ENCODE data around the gene CHMP1A.
"Not testable (repeated sequence)": the region's sequence is repeated elsewhere in the genome, so short reads cannot be mapped to it uniquely, and the experiment has no call there.

CHMP1A gene

DNA sequence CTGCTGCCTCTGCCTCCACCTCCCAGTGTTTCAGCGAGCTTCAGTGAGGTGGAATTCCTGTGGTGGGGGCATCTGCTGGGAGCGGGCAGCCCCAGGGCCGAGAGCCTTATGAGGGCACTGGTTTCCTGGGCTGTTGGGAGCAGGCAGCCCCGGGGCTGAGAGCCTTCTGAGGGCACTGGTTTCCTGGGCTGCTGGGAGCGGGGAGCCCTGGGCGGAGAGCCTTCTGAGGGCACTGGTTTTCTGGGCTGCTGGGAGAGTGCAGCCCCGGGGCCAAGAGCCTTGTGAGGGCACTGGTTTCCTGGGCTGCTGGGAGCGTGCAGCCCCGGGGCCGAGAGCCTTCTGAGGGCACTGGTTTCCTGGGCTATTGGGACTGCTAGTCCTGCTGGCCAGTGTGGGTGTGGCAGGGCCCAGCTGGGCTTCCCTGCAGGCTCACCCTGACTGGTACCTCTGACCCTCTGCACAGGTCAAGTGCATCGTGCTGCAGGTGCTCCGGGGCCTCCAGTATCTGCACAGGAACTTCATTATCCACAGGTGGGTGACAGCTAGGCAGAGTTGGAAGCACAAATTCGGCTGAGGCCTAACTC, 34.6 kb upstream of the CHMP1A start:
- no peak for DNase-seq

GRCh38 chr16:89691231-89691985, 33.9 kb upstream of the CHMP1A start:
- DNase-seq = no peak

- no peak for DNase-seq
Measured at GRCh38 chr16:89690392-89690901, 32.9 kb upstream of the CHMP1A start.

- DNase-seq = not testable (repeated sequence)
Measured at GRCh38 chr16:89689621-89690020, 32.1 kb upstream of the CHMP1A start.

DNA sequence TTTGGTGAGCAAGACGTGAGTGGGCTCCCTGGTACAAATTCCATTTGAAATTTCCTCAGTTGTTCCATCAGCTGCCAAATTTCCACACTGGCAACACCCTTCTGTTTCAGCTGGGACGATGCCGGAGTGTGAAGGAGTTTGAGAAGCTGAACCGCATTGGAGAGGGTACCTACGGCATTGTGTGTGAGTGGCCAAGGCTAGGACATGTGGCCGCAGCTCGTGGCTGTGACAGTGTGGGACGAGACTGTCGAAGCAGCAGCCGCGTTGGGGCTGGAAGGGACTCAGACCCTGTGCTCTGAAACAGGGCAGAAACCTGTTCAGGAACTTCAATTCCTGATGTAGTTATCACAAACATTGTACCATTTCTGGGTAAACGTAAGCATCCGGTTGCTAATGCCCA, 31.6 kb upstream of the CHMP1A start:
- no peak for DNase-seq

DNA sequence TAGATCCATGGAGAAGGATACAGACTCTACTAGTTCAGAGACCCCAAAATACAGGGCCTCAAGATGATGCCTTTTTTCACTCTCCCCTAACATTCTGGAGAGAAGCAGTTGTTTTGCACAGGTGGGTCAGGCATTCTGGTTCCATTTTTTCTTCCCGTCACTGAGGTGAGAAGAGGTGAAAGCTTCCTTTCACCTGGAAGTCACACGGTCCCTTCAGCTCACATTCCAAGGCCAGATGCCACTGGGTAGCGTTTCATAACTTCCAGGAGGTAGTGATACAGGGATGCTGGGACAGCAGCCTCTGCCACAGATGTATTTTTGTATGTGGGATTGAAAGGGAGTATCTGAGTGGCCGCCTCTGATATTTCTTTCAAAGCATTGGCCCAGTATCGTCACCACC, 30.9 kb upstream of the CHMP1A start:
- no peak for DNase-seq

DNA sequence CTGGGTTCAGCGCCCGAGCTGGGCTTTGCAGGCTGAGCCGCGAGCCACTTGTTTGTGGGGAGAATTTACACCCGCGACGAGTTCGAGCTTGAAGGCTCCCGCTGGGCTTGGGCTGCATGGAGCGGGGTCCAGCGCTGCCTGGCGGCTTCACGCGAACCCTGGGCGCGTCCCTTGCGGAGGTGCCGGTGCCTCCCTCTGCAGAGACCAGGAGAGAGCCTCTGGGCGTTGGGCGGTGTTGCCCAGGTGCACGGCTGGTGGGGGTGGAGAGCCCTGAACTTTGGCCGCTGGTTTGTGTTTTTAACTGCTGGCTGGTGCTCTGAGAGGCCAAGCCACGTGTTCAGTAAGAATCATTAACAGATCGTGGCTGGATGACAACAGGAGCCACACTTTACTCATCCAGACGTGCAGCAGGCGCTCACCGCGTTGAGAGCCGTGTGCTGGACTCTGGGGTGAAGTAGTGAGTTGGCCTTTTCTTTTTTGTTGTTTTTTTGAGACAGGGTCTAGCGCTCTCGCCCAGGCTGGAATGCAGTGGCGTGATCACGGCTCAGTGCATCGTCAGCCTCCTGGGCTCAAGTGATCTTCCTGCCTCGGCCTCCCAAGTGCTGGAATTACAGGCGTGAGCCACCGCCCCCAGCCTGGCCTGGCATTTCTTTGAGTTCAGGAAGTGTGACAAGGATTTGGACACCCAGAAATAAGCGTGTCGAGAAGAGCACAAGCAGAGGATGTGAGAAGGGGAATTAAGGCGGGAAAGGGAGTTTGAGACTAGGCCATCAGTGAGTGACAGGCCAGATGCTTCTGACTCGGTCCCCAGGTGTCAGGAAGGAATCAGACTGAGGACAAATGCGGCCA, 29.8 kb upstream of the CHMP1A start:
- DNase-seq = no peak

- DNase-seq = peak; percentile 46
Measured at GRCh38 chr16:89686520-89687091, 29.1 kb upstream of the CHMP1A start, which contains the start of gene CDK10. Gene CDK10 (plus strand): TSS chr16:89686689. CDS start chr16:89686711, 22 bp downstream.

DNA sequence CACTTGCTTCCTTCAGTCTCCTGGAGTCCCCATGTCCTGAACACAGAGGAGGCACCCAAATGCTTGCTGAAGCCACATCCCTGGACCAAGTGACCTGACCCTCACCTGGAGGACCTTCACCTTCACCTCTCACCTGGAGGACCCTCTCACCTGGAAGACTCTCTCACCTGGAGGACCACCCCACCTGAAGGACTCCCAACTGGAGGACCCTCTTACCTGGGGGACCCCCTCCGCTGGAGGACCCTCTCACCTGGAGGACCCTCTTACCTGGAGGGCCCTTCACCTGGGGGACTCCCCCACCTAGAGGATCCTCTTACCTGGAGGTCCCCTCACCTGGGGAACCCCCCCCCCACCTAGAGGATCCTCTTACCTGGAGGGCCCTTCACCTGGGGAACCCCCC, 28.4 kb upstream of the CHMP1A start:
- DNase-seq = no peak

GRCh38 chr16:89678258-89678657, 20.8 kb upstream of the CHMP1A start:
- DNase-seq = no peak

DNA sequence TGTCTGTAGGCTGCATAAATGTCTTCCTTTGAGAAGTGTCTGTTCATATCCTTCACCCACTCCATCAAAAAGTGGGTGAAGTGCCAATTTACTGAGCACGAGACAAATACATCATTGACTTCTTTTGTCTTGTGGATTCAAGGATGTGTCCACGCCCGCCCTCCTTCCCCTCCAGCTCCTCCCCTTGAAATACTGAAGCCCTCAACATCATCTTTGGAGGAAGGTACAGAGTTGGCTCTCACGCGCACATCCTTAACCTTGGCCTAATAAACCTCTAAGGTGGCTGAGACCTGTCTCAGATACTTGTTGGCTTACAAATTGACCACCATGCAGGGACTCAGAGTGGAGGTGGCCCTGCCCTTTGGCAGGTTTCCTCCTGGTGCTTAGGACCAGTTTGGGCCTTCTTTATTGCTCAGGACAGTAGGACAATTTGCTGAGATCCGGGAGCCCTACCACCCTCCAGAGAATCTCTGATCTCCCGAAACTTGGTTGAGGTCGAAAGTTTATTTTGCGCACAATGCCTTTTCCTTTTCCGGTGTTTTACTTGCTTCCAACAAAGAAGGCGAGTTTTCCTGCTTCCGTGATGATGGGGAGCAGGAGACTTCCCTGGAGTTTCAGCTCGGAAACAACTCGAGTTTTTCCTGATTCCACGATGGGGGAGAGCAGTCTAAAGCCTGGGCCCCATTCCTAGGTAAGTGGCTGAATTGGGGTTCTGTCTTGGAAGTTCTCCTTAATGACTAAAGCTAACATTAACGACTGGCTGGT, 14.9 kb upstream of the CHMP1A start:
- no peak for DNase-seq

- not testable (repeated sequence) for DNase-seq
Measured at GRCh38 chr16:89671565-89671964, 14.1 kb upstream of the CHMP1A start.

GRCh38 chr16:89670496-89671431, 13.3 kb upstream of the CHMP1A start:
- DNase-seq = no peak

DNA sequence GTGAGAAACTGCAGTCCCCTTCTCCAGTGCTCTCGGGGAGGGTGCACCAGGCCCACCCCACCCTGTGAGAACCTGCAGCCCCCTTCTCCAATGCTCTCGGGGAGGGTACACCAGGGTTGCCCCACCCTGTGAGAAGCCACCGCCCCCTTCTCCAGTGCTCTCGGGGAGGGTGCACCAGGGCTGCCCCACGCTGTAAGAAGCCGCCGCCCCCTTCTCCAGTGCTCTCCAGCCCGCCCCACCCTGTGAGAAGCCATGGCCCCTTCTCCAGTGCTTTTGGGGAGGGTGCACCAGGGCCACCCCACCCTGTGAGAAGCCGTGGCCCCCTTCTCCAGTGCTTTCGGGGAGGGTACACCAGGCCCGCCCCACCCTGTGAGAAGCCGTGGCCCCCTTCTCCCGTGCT, 12.2 kb upstream of the CHMP1A start:
- no peak for DNase-seq

DNA sequence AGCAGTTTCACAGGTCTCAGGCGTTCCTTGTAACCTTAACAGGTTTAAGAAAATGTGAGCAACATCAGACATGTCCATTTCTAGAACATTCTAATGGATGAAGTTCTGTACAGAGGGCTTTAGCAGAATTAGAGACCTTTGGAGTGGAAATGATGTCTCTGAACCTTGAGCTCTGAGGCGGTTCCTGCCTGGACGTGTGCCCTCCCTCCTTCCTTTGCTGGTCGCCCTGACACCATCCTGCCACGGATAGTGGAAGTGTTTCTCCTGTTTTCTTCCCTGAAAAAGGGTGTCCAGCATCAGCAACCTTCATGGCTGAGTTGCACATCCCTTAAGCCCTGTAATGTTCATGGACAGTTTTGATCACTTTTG, 11.3 kb upstream of the CHMP1A start:
- DNase-seq = no peak

- no peak for DNase-seq
Measured at GRCh38 chr16:89667633-89668032, 10.1 kb upstream of the CHMP1A start.

GRCh38 chr16:89667000-89667399, 9.5 kb upstream of the CHMP1A start:
- not testable (repeated sequence) for DNase-seq

- not testable (repeated sequence) for DNase-seq
Measured at GRCh38 chr16:89664238-89664637, 6.7 kb upstream of the CHMP1A start.

GRCh38 chr16:89661215-89661614, 3.7 kb upstream of the CHMP1A start:
- DNase-seq = no peak

- no peak for DNase-seq
Measured at GRCh38 chr16:89660146-89660545, 2.6 kb upstream of the CHMP1A start.

GRCh38 chr16:89658221-89658879, 842 bp upstream of the CHMP1A start:
- no peak for DNase-seq
